SK-N-SH (cell line): Measurements from ENCODE around the gene TECPR1. TPM values are rescaled to one million over a fixed set of nuclear protein-coding genes. Genes with fewer than 3 reads are reported as not detected.

Experiments
- CTCF ChIA-PET: fragments of 300-600, 350-600 bp; formaldehyde crosslinking; extraction: SDS; loops from one replicate; lab custom pipeline; 2021; lab: Yijun Ruan, JAX
- POLR2A ChIA-PET: fragments of 350-600 bp; sonication (Branson Sonifier 250); formaldehyde crosslinking; extraction: SDS; loops from one replicate; lab custom pipeline; 2020; ENCODE audit warnings: antibody characterized with exemption, inconsistent platforms; lab: Yijun Ruan, JAX
- DNase-seq: peaks from one replicate; pipeline ENCODE4 v3.0.0; 2012
- H2AFZ ChIP-seq: fragments of 200-600 bp; sonication (generic); 2 replicates; pipeline ENCODE4 v1.8.1; 2016; ENCODE audit warnings: antibody characterized with exemption, mild to moderate bottlenecking, low read depth
- H3F3A ChIP-seq: fragments of 200-600 bp; sonication (generic); replicated peaks from 2 replicates; pipeline ENCODE3; 2016; ENCODE audit warnings: antibody characterized with exemption, mild to moderate bottlenecking; ENCODE audit not compliant: insufficient read depth
- H3K27ac ChIP-seq, 2 experiments: fragments of 200-500 bp in 1 of 2; fragments of 200-600 bp in 1 of 2; sonication (Bioruptor generic) in 1 of 2; sonication (generic), shearing (Covaris generic) in 1 of 2; 2 replicates each; pipeline versions ENCODE4 v1.5.1 to v1.6.1; 2014 to 2016; ENCODE audit warnings: low read depth in 2 of 2, inconsistent platforms in 1 of 2, low read length in 1 of 2, mild to moderate bottlenecking in 1 of 2, mixed read lengths in 1 of 2
- H3K27me3 ChIP-seq: fragments of 200-600 bp; sonication (generic), shearing (Covaris generic); 2 replicates; pipeline ENCODE4 v1.6.1; 2016; ENCODE audit warnings: mixed run types; ENCODE audit not compliant: insufficient read depth
- H3K36me3 ChIP-seq, 2 experiments: fragments of 200-500 bp in 1 of 2; fragments of 200-600 bp in 1 of 2; sonication (Bioruptor generic) in 1 of 2; sonication (generic) in 1 of 2; replicated peaks in 1 of 2; 2 replicates each; pipeline versions ENCODE3 to v1.5.1; 2014 to 2016; ENCODE audit warnings: low read length in 1 of 2, mild to moderate bottlenecking in 1 of 2; ENCODE audit not compliant: insufficient read depth in 2 of 2, control insufficient read depth in 1 of 2
- H3K4me1 ChIP-seq, 2 experiments: fragments of 200-500 bp in 1 of 2; fragments of 200-600 bp in 1 of 2; sonication (Bioruptor generic) in 1 of 2; sonication (generic), shearing (Covaris generic) in 1 of 2; 2 replicates each; pipeline versions ENCODE4 v1.5.1 to v1.6.1; 2014 to 2016; ENCODE audit warnings: low read depth in 1 of 2, low read length in 1 of 2, mixed run types in 1 of 2; ENCODE audit not compliant: insufficient read depth in 2 of 2, control insufficient read depth in 1 of 2
- H3K4me2 ChIP-seq: fragments of 200-600 bp; sonication (generic), shearing (Covaris generic); 2 replicates; pipeline ENCODE4 v1.6.1; 2017; ENCODE audit warnings: mixed run types
- H3K4me3 ChIP-seq, 2 experiments: fragments of 200-500 bp in 1 of 2; fragments of 200-600 bp in 1 of 2; sonication (Bioruptor generic) in 1 of 2; sonication (generic), shearing (Covaris generic) in 1 of 2; 2 replicates each; pipeline versions ENCODE4 v1.5.1 to v1.8.1; 2014 to 2016; ENCODE audit warnings: low read depth in 2 of 2, inconsistent platforms in 1 of 2, low read length in 1 of 2, mild to moderate bottlenecking in 1 of 2, mixed read lengths in 1 of 2, moderate library complexity in 1 of 2
- H3K79me2 ChIP-seq: fragments of 200-600 bp; sonication (generic); 2 replicates; pipeline ENCODE4 v1.8.1; 2017; ENCODE audit warnings: mild to moderate bottlenecking; ENCODE audit not compliant: insufficient read depth
- H3K9ac ChIP-seq: fragments of 200-600 bp; sonication (generic); 2 replicates; pipeline ENCODE4 v1.6.1; 2017; ENCODE audit warnings: mixed run types
- H3K9me2 ChIP-seq: fragments of 200-600 bp; sonication (generic); 2 replicates; pipeline ENCODE4 v1.6.1; 2017; ENCODE audit warnings: mixed run types
- H3K9me3 ChIP-seq: fragments of 200-600 bp; sonication (generic); 2 replicates; pipeline ENCODE4 v1.6.1; 2017; ENCODE audit warnings: mixed run types, mild to moderate bottlenecking, moderate library complexity
- H4K20me1 ChIP-seq: fragments of 200-600 bp; sonication (generic); 2 replicates; pipeline ENCODE4 v1.6.1; 2017; ENCODE audit warnings: mild to moderate bottlenecking, mixed run types; ENCODE audit not compliant: insufficient read depth
- FOXM1 ChIP-seq: IDR thresholded peaks from 2 replicates; pipeline ENCODE4 v1.4.0; 2012; ENCODE audit warnings: low read depth, mild to moderate bottlenecking
- GABPA ChIP-seq: IDR thresholded peaks from 2 replicates; pipeline ENCODE4 v1.4.0; 2012; ENCODE audit warnings: low read depth, mild to moderate bottlenecking
- NRF1 ChIP-seq: IDR thresholded peaks from 2 replicates; pipeline ENCODE4 v1.6.1; 2012; ENCODE audit warnings: low read depth, mild to moderate bottlenecking, low read length
- RAD21 ChIP-seq: IDR thresholded peaks from 2 replicates; pipeline ENCODE4 v1.6.1; 2012; ENCODE audit warnings: mild to moderate bottlenecking, low read length
- RFX5 ChIP-seq: IDR thresholded peaks from 2 replicates; pipeline ENCODE4 v1.6.1; 2012; ENCODE audit warnings: mild to moderate bottlenecking, improper control_type of control experiment, low read length
- SMC3 ChIP-seq: IDR thresholded peaks from 2 replicates; pipeline ENCODE4 v1.6.1; 2012; ENCODE audit warnings: low read depth, low read length, improper control_type of control experiment
- TAF1 ChIP-seq: IDR thresholded peaks from 2 replicates; pipeline ENCODE4 v1.6.1; 2012; ENCODE audit warnings: low read depth, mild to moderate bottlenecking, low read length, moderate library complexity, borderline replicate concordance
- TCF12 ChIP-seq: IDR thresholded peaks from 2 replicates; pipeline ENCODE4 v1.4.0; 2012
- YY1 ChIP-seq: IDR thresholded peaks from 2 replicates; pipeline ENCODE4 v1.4.0; 2012; ENCODE audit warnings: low read depth, mild to moderate bottlenecking
- WGBS: methylation state at CpG from one replicate; pipeline ENCODE4 v1.1.6; 2017; ENCODE audit warnings: low lambda C conversion rate; 5-methylcytosine and 5-hydroxymethylcytosine counted together
- polyA plus RNA-seq, 3 experiments: library from polyadenylated mRNA; depleted of rRNA; stranded (reverse); fragments of >200 nt; gene quantifications; 2 replicates each; pipeline ENCODE4 v1.2.3, GENCODE V29; 2012
- TF ChIP-seq, protein P1 (sequence below): IDR thresholded peaks from 2 replicates; pipeline ENCODE4 v1.6.1; 2012; ENCODE audit warnings: mild to moderate bottlenecking, low read depth, low read length, moderate library complexity
- TF ChIP-seq, protein P2 (sequence below): IDR thresholded peaks from 2 replicates; pipeline ENCODE4 v1.4.0; 2012; ENCODE audit warnings: low read depth, borderline replicate concordance
- TF ChIP-seq, protein P3 (sequence below): IDR thresholded peaks from 2 replicates; pipeline ENCODE4 v1.4.0; 2012; ENCODE audit warnings: low read depth, borderline replicate concordance
- TF ChIP-seq, protein P4 (sequence below): fragments of 200-600 bp; sonication (generic); IDR thresholded peaks from 2 replicates; pipeline ENCODE4 v1.6.1; 2017; ENCODE audit warnings: antibody characterized with exemption, mild to moderate bottlenecking, moderate library complexity

TECPR1 gene
- polyA plus RNA-seq, 1 of the 3 experiments (the other 2 are of a cell fraction): 6.8 TPM

DNA sequence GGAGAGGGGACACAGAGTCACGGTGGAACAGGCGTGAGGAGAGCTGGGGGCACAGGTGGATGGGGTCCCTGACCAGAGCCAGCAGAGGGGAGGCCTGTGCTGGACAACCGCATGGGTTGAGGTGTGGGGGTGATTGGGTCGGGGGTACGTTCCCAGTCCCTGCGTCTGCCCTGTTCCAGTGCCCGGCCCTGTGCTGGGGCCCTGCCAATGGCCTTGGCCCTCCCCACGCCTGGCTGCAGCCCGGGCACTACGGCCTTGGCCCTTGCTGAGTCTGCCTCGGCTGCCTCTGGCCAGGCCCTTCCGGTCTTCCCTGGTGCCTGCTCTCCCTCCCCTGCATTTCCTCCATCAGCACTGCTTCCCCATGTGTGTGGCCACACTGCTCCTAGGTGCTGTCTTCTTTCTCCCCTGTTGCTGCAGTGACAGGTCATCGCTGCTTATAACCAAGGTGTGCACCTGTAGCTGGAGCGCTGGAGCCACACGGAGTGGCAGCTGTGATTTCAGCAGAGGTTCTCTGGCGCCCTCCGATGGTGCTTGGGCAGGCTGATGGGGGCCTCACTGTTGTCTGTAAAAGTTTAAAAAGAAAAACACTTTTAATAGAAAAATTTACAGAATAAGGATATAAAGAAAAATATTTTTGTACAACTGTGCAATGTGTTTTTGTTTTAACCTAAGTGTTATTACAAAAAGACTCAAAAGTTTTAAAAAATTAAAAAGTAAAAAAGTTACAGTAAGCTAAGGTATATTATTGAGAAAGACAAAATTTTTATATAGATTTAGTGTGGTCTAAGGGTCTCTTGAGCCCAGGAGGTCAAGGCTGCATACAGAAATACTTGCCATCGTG is 86.0 kb downstream of the TECPR1 start:
- Histone ChIP-seq H3K4me2 (no peak overlapping the region), H3K27me3 (no peaks in the 10 kb centered on the region), H3K9me3 (no peaks in the 10 kb centered on the region), H3K4me3 (no peak overlapping the region; a peak in 1 of 4 replicates), H3K27ac (no peak overlapping the region)
- TF ChIP-seq NRF1 (no peak), RFX5 (no peak), GABPA (no peak), SMC3 (peak; percentile 65), FOXM1 (no peak), YY1 (no peak), TAF1 (no peak), TCF12 (no peak), RAD21 (peak; percentile 79)
- TF ChIP-seq, protein P1, sequence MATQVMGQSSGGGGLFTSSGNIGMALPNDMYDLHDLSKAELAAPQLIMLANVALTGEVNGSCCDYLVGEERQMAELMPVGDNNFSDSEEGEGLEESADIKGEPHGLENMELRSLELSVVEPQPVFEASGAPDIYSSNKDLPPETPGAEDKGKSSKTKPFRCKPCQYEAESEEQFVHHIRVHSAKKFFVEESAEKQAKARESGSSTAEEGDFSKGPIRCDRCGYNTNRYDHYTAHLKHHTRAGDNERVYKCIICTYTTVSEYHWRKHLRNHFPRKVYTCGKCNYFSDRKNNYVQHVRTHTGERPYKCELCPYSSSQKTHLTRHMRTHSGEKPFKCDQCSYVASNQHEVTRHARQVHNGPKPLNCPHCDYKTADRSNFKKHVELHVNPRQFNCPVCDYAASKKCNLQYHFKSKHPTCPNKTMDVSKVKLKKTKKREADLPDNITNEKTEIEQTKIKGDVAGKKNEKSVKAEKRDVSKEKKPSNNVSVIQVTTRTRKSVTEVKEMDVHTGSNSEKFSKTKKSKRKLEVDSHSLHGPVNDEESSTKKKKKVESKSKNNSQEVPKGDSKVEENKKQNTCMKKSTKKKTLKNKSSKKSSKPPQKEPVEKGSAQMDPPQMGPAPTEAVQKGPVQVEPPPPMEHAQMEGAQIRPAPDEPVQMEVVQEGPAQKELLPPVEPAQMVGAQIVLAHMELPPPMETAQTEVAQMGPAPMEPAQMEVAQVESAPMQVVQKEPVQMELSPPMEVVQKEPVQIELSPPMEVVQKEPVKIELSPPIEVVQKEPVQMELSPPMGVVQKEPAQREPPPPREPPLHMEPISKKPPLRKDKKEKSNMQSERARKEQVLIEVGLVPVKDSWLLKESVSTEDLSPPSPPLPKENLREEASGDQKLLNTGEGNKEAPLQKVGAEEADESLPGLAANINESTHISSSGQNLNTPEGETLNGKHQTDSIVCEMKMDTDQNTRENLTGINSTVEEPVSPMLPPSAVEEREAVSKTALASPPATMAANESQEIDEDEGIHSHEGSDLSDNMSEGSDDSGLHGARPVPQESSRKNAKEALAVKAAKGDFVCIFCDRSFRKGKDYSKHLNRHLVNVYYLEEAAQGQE: no peak
- TF ChIP-seq, protein P2, sequence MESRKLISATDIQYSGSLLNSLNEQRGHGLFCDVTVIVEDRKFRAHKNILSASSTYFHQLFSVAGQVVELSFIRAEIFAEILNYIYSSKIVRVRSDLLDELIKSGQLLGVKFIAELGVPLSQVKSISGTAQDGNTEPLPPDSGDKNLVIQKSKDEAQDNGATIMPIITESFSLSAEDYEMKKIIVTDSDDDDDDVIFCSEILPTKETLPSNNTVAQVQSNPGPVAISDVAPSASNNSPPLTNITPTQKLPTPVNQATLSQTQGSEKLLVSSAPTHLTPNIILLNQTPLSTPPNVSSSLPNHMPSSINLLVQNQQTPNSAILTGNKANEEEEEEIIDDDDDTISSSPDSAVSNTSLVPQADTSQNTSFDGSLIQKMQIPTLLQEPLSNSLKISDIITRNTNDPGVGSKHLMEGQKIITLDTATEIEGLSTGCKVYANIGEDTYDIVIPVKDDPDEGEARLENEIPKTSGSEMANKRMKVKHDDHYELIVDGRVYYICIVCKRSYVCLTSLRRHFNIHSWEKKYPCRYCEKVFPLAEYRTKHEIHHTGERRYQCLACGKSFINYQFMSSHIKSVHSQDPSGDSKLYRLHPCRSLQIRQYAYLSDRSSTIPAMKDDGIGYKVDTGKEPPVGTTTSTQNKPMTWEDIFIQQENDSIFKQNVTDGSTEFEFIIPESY: no peak
- TF ChIP-seq, protein P3, sequence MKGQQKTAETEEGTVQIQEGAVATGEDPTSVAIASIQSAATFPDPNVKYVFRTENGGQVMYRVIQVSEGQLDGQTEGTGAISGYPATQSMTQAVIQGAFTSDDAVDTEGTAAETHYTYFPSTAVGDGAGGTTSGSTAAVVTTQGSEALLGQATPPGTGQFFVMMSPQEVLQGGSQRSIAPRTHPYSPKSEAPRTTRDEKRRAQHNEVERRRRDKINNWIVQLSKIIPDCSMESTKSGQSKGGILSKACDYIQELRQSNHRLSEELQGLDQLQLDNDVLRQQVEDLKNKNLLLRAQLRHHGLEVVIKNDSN: no peak
- TF ChIP-seq, protein P4, sequence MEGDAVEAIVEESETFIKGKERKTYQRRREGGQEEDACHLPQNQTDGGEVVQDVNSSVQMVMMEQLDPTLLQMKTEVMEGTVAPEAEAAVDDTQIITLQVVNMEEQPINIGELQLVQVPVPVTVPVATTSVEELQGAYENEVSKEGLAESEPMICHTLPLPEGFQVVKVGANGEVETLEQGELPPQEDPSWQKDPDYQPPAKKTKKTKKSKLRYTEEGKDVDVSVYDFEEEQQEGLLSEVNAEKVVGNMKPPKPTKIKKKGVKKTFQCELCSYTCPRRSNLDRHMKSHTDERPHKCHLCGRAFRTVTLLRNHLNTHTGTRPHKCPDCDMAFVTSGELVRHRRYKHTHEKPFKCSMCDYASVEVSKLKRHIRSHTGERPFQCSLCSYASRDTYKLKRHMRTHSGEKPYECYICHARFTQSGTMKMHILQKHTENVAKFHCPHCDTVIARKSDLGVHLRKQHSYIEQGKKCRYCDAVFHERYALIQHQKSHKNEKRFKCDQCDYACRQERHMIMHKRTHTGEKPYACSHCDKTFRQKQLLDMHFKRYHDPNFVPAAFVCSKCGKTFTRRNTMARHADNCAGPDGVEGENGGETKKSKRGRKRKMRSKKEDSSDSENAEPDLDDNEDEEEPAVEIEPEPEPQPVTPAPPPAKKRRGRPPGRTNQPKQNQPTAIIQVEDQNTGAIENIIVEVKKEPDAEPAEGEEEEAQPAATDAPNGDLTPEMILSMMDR: peak; percentile 85
- TF ChIP-seq, all 33 proteins: peak for 3
- peaks cover 13% of the 10 kb centered on the region for H3F3A ChIP-seq
- H3K36me3 ChIP-seq: peaks cover 0 to 7% of the 10 kb centered on the region in 2 experiments
- H3K9ac ChIP-seq: no peak overlapping the region
- DNase-seq: peak; percentile 80
- no peaks in the 10 kb centered on the region for H4K20me1 ChIP-seq
- CTCF ChIA-PET: interaction anchor here (0.6 to 19.6 kb wide), 34 partner anchors 8 to 318 kb away, joined by 3 to 744 read pairs (median 6); partner anchors contain the start of gene LMTK2
- no peaks in the 10 kb centered on the region for H3K79me2 ChIP-seq
- peaks cover 0 to 17% of the 10 kb centered on the region in 2 experiments; a peak in 2 of 4 replicates for H3K4me1 ChIP-seq
- 72% methylated on average over 16 of the region's 18 CpGs for WGBS
- no peak overlapping the region for H2AFZ ChIP-seq
- POLR2A ChIA-PET: interaction anchor here (1.0 to 1.2 kb wide), 2 partner anchors 56 to 145 kb away, joined by 3 read pairs; no protein-coding TSS in a partner anchor
- no peaks in the 10 kb centered on the region for H3K9me2 ChIP-seq

Other genes starting within 250 kb of the TECPR1 start
- gene LMTK2, start 145.4 kb downstream of the TECPR1 start, polyA plus RNA-seq (2012; rRNA removed): 6.8 and 9.0 TPM in 2 replicates
- 0.10 TPM in 1 of 2 replicates, not detected in the other for gene BHLHA15, start 40.8 kb downstream of the TECPR1 start, polyA plus RNA-seq (2012; rRNA removed)
- 108 and 128 TPM in 2 replicates for gene BRI3, start 29.5 kb upstream of the TECPR1 start, polyA plus RNA-seq (2012; rRNA removed)
- gene BAIAP2L1, start 148.9 kb upstream of the TECPR1 start, polyA plus RNA-seq (2012; rRNA removed): 8.7 and 8.8 TPM in 2 replicates